ENCODE results near the gene NR2F1.

NR2F1 gene

GRCh38 chr5:93620487-93621326 is 37.7 kb downstream of the NR2F1 start:
- H3K9ac ChIP-seq (ENCODE audit: low read length), result peak overlapping the region; percentile 68
- no peaks in the 10 kb centered on the region for H3K27me3 ChIP-seq (ENCODE audit: low read length)
- no peaks in the 10 kb centered on the region for H3K9me3 ChIP-seq (ENCODE audit: insufficient read depth, low read length)
- H4K20me1 ChIP-seq (ENCODE audit: low read depth, low read length), result no peaks in the 10 kb centered on the region
- no peaks in the 10 kb centered on the region for H3K79me2 ChIP-seq (ENCODE audit: insufficient read depth, low read length)
- no peak overlapping the region for H3K27ac ChIP-seq (ENCODE audit: low read depth, low read length)
- H3K36me3 ChIP-seq (ENCODE audit: low read length), result no peaks in the 10 kb centered on the region
- no peaks in the 10 kb centered on the region for H3K9me2 ChIP-seq (replicated peaks; ENCODE audit: insufficient read depth, low read length)
- peak overlapping the region; percentile 93 for H3K4me3 ChIP-seq (ENCODE audit: insufficient read depth, low read length, poor library complexity, severe bottlenecking)
- peak overlapping the region; percentile 98 for H3K4me2 ChIP-seq (ENCODE audit: low read depth, low read length, poor library complexity, severe bottlenecking)
- H3F3A ChIP-seq (ENCODE audit: insufficient read depth), result peaks cover 15% of the 10 kb centered on the region; the same call in 1 of the 2 replicates
- peak overlapping the region; percentile 98 for H2AFZ ChIP-seq (ENCODE audit: low read depth, low read length, severe bottlenecking)
- TF ChIP-seq EZH2phosphoT487 (conservative IDR thresholded peaks at IDR 0.05; ENCODE audit: low read length), result no peak
- TF ChIP-seq CTCF (IDR thresholded peaks at IDR 0.05; ENCODE audit: insufficient read depth, low read length, poor library complexity, severe bottlenecking), result no peak

- Histone ChIP-seq H3K9ac (ENCODE audit: low read length) (peak overlapping the region; percentile 68; the same call in 1 of the 2 replicates), H3K9me2 (replicated peaks; ENCODE audit: insufficient read depth, low read length) (no peaks in the 10 kb centered on the region), H3K4me3 (ENCODE audit: insufficient read depth, low read length, poor library complexity, severe bottlenecking) (peak overlapping the region; percentile 93), H3K36me3 (ENCODE audit: low read length) (no peaks in the 10 kb centered on the region), H3K79me2 (ENCODE audit: insufficient read depth, low read length) (no peaks in the 10 kb centered on the region), H3K4me2 (ENCODE audit: low read depth, low read length, poor library complexity, severe bottlenecking) (peak overlapping the region; percentile 98), H2AFZ (ENCODE audit: low read depth, low read length, severe bottlenecking) (peak overlapping the region; percentile 73), H3K27ac (ENCODE audit: low read depth, low read length) (no peak overlapping the region), H3K9me3 (ENCODE audit: insufficient read depth, low read length) (no peaks in the 10 kb centered on the region), H3K27me3 (ENCODE audit: low read length) (no peaks in the 10 kb centered on the region), H3F3A (ENCODE audit: insufficient read depth) (peaks cover 15% of the 10 kb centered on the region; the same call in 1 of the 2 replicates), H4K20me1 (ENCODE audit: low read depth, low read length) (no peaks in the 10 kb centered on the region)
- TF ChIP-seq CTCF (IDR thresholded peaks at IDR 0.05; ENCODE audit: insufficient read depth, low read length, poor library complexity, severe bottlenecking), result no peak
- TF ChIP-seq EZH2phosphoT487 (conservative IDR thresholded peaks at IDR 0.05; ENCODE audit: low read length), result no peak
Observed at GRCh38 chr5:93621327-93621798, 38.3 kb downstream of the NR2F1 start.

- no peak overlapping the region for H3K4me3 ChIP-seq (ENCODE audit: insufficient read depth, low read length, poor library complexity, severe bottlenecking)
Observed at GRCh38 chr5:93622240-93622885, 39.3 kb downstream of the NR2F1 start.

More at GRCh38 chr5:93622240-93622885, 39.3 kb downstream of the NR2F1 start:
- H3K27me3 ChIP-seq (ENCODE audit: low read length), result no peaks in the 10 kb centered on the region
- H2AFZ ChIP-seq (ENCODE audit: low read depth, low read length, severe bottlenecking), result no peak overlapping the region
- H4K20me1 ChIP-seq (ENCODE audit: low read depth, low read length), result no peaks in the 10 kb centered on the region
- H3K4me2 ChIP-seq (ENCODE audit: low read depth, low read length, poor library complexity, severe bottlenecking), result no peak overlapping the region
- H3K9me2 ChIP-seq (replicated peaks; ENCODE audit: insufficient read depth, low read length), result no peaks in the 10 kb centered on the region
- no peak overlapping the region for H3K9ac ChIP-seq (ENCODE audit: low read length)
- H3K36me3 ChIP-seq (ENCODE audit: low read length), result no peaks in the 10 kb centered on the region
- H3K27ac ChIP-seq (ENCODE audit: low read depth, low read length), result no peak overlapping the region
- no peaks in the 10 kb centered on the region for H3K9me3 ChIP-seq (ENCODE audit: insufficient read depth, low read length)
- TF ChIP-seq EZH2phosphoT487 (conservative IDR thresholded peaks at IDR 0.05; ENCODE audit: low read length), result no peak
- no peak for TF ChIP-seq CTCF (IDR thresholded peaks at IDR 0.05; ENCODE audit: insufficient read depth, low read length, poor library complexity, severe bottlenecking)
- H3K79me2 ChIP-seq (ENCODE audit: insufficient read depth, low read length), result no peaks in the 10 kb centered on the region
- peaks cover 15% of the 10 kb centered on the region; the same call in 1 of the 2 replicates for H3F3A ChIP-seq (ENCODE audit: insufficient read depth)
